HepG2 (cell line): ENCODE results near the gene ATP13A3. TPM values are rescaled to one million over a fixed set of nuclear protein-coding genes. Genes with fewer than 3 reads are reported as not detected.
A peak's percentile ranks its signal among the peaks of the same experiment; 100 is the strongest.

Experiments used
- ATAC-seq: fragments of 200-7000 bp; cut with Tn5 transposase; 3 replicates; pipeline ENCODE4 v1.9.1; 2020; ENCODE audit warnings: mild to moderate bottlenecking, moderate library complexity
- BruUV-seq: library from RNA; stranded (reverse); fragments of 400-500 nt; replicated peaks from 2 replicates; lab custom pipeline; 2021; lab: Mats Ljungman, UMichigan
- CTCF ChIA-PET: fragments of 300-600 bp; formaldehyde crosslinking; extraction: SDS; loops from one replicate; lab custom pipeline; 2021; ENCODE audit warnings: low total read pairs, inconsistent platforms, low intra/inter-chr PET ratio; lab: Yijun Ruan, JAX
- POLR2A ChIA-PET: fragments of 350-600 bp; sonication (Branson Sonifier 250); formaldehyde crosslinking; loops from one replicate; lab custom pipeline; 2020; ENCODE audit warnings: antibody characterized with exemption, inconsistent platforms; lab: Yijun Ruan, JAX
- DNase-seq: peaks from one replicate; pipeline ENCODE4 v3.0.0-alpha.2; 2015; ENCODE audit warnings: low spot score
- FAIRE-seq: peaks from 3 replicates; lab custom pipeline; 2011; peaks lifted over from hg19 to GRCh38; lab: Jason Lieb, UNC
- H2AFZ ChIP-seq: one replicate; pipeline ENCODE4 v1.6.1; 2011; ENCODE audit warnings: low read length, inconsistent platforms
- H3K27ac ChIP-seq: fragments of 300-600 bp; 3 replicates; pipeline ENCODE4 v1.8.0; 2011; ENCODE audit warnings: mixed run types, mild to moderate bottlenecking, mixed read lengths, low read length, inconsistent platforms; ENCODE audit not compliant: insufficient read depth; ENCODE audit errors: extremely low read length
- H3K27me3 ChIP-seq, 2 experiments: fragments of 200-600 bp in 1 of 2; 2 replicates in 1 of 2; 3 replicates in 1 of 2; pipeline versions ENCODE4 v1.6.0 to v1.8.0; 2011; ENCODE audit warnings: low read length in 2 of 2, mild to moderate bottlenecking in 2 of 2, moderate library complexity in 2 of 2, inconsistent platforms in 1 of 2; ENCODE audit not compliant: insufficient read depth in 2 of 2, control insufficient read depth in 1 of 2
- H3K36me3 ChIP-seq, 2 experiments: fragments of 200-600 bp in 1 of 2; replicated peaks in 1 of 2; 2 replicates in 1 of 2; 3 replicates in 1 of 2; pipeline versions ENCODE4 v1.5.1 to v1.8.0; 2011; ENCODE audit warnings: low read length in 2 of 2, inconsistent platforms in 1 of 2; ENCODE audit not compliant: insufficient read depth in 2 of 2, control insufficient read depth in 1 of 2
- H3K4me1 ChIP-seq: 2 replicates; pipeline ENCODE4 v1.5.1; 2012; ENCODE audit warnings: low read length, inconsistent platforms; ENCODE audit not compliant: insufficient read depth
- H3K4me2 ChIP-seq: 2 replicates; pipeline ENCODE4 v1.6.0; 2011; ENCODE audit warnings: low read depth, low read length, inconsistent platforms
- H3K4me3 ChIP-seq, 3 experiments: fragments of 200-600 bp in 1 of 3; sonication (generic), shearing (Covaris generic) in 1 of 3; replicated peaks in 1 of 3; 2 replicates each; pipeline ENCODE4 v1.5.1; 2011 to 2016; ENCODE audit warnings: low read length in 3 of 3, inconsistent platforms in 2 of 3, low read depth in 2 of 3, mild to moderate bottlenecking in 2 of 3, control low read depth in 1 of 3, mixed read lengths in 1 of 3; ENCODE audit not compliant: insufficient read depth in 1 of 3
- H3K79me2 ChIP-seq: one replicate; pipeline ENCODE4 v1.6.1; 2011; ENCODE audit warnings: low read length, inconsistent platforms; ENCODE audit not compliant: insufficient read depth
- H3K9ac ChIP-seq: 2 replicates; pipeline ENCODE4 v1.6.0; 2011; ENCODE audit warnings: mild to moderate bottlenecking, low read depth, low read length, inconsistent platforms; ENCODE audit not compliant: insufficient read depth
- H3K9me3 ChIP-seq: 2 replicates; pipeline ENCODE4 v1.5.1; 2012; ENCODE audit warnings: mild to moderate bottlenecking, low read length
- H4K20me1 ChIP-seq: 2 replicates; pipeline ENCODE4 v1.6.0; 2011; ENCODE audit warnings: inconsistent platforms, mild to moderate bottlenecking, low read length, moderate library complexity; ENCODE audit not compliant: insufficient read depth
- BRF2 ChIP-seq: sonication (generic); formaldehyde crosslinking; IDR thresholded peaks from 2 replicates; pipeline ENCODE4 v1.8.1; 2022; ENCODE audit warnings: mild to moderate bottlenecking, missing genetic modification reagents
- CREB3 ChIP-seq: sonication (generic); formaldehyde crosslinking; IDR thresholded peaks from 2 replicates; pipeline ENCODE4 v1.5.0; 2020; ENCODE audit warnings: missing genetic modification reagents
- KLF9 ChIP-seq: IDR thresholded peaks from 2 replicates; pipeline ENCODE4 v1.6.1; 2016; ENCODE audit warnings: low read depth
- KMT2B ChIP-seq: IDR thresholded peaks from 2 replicates; pipeline ENCODE4 v1.6.1; 2016; ENCODE audit warnings: missing genetic modification reagents, missing compliant biosample characterization
- LCORL ChIP-seq, 2 experiments: fragments of 450-650 bp in 1 of 2; sonication (generic) in 1 of 2; formaldehyde crosslinking in 1 of 2; IDR thresholded peaks; 2 replicates each; pipeline versions ENCODE4 v1.5.0 to v1.6.1; 2017 to 2020; ENCODE audit warnings: antibody characterized with exemption in 1 of 2, missing genetic modification reagents in 1 of 2
- POLR2G ChIP-seq: fragments of 200-400 bp; formaldehyde crosslinking; IDR thresholded peaks from 2 replicates; pipeline ENCODE4 v1.6.1; 2018; ENCODE audit warnings: mild to moderate bottlenecking, low read depth, low read length, moderate library complexity
- PRDM4 ChIP-seq: sonication (generic); formaldehyde crosslinking; IDR thresholded peaks from 2 replicates; pipeline ENCODE4 v1.9.0; 2021; ENCODE audit warnings: missing genetic modification reagents, borderline replicate concordance
- TP53 ChIP-seq: sonication (generic); formaldehyde crosslinking; conservative IDR thresholded peaks from 2 replicates; pipeline ENCODE4 v1.4.0; 2020; ENCODE audit warnings: missing genetic modification reagents
- ZBTB21 ChIP-seq: sonication (generic); formaldehyde crosslinking; IDR thresholded peaks from 2 replicates; pipeline ENCODE4 v1.4.0; 2020; ENCODE audit warnings: missing genetic modification reagents
- ZBTB33 ChIP-seq: sonication (generic); formaldehyde crosslinking; IDR thresholded peaks from 2 replicates; pipeline ENCODE4 v1.4.0; 2020; ENCODE audit warnings: missing genetic modification reagents
- ZBTB38 ChIP-seq: sonication (generic); formaldehyde crosslinking; IDR thresholded peaks from 2 replicates; pipeline ENCODE4 v1.5.1; 2020; ENCODE audit warnings: mild to moderate bottlenecking, missing genetic modification reagents
- ZFP82 ChIP-seq: sonication (generic); formaldehyde crosslinking; IDR thresholded peaks from 2 replicates; pipeline ENCODE4 v1.5.1; 2020; ENCODE audit warnings: mild to moderate bottlenecking, missing genetic modification reagents, borderline replicate concordance
- ZFY ChIP-seq: sonication (generic); formaldehyde crosslinking; IDR thresholded peaks from 2 replicates; pipeline ENCODE4 v1.4.0; 2020; ENCODE audit warnings: missing genetic modification reagents
- ZNF382 ChIP-seq: sonication (generic); formaldehyde crosslinking; IDR thresholded peaks from 2 replicates; pipeline ENCODE4 v1.5.0; 2020; ENCODE audit warnings: missing genetic modification reagents, mild to moderate bottlenecking, borderline replicate concordance
- ZNF460 ChIP-seq: sonication (generic); formaldehyde crosslinking; IDR thresholded peaks from 2 replicates; pipeline ENCODE4 v1.5.1; 2020; ENCODE audit warnings: missing genetic modification reagents, mild to moderate bottlenecking, borderline replicate concordance
- ZNF546 ChIP-seq: sonication (generic); formaldehyde crosslinking; conservative IDR thresholded peaks from 2 replicates; pipeline ENCODE4 v1.8.1; 2023; ENCODE audit warnings: mild to moderate bottlenecking, missing genetic modification reagents
- ZNF747 ChIP-seq: sonication (generic); formaldehyde crosslinking; IDR thresholded peaks from 2 replicates; pipeline ENCODE4 v1.8.1; 2023; ENCODE audit warnings: missing genetic modification reagents, mild to moderate bottlenecking, borderline replicate concordance
- WGBS: methylation state at CpG from one replicate; pipeline ENCODE4 v1.1.6; 2017; ENCODE audit warnings: low lambda C conversion rate; 5-methylcytosine and 5-hydroxymethylcytosine counted together
- in situ Hi-C: cut with HindIII; loops from 2 replicates; pipeline ENCODE4 v1.10.0; 2017; ENCODE audit warnings: low pct_unique_long_range_greater_than_20kb; ENCODE audit not compliant: extremely low pct_ligation_motif_present
- intact Hi-C: fragments of 100-400 bp; cut with micrococcal nuclease; formaldehyde crosslinking; loops from one replicate; pipeline ENCODE4 v1.10.0; 2022; ENCODE audit not compliant: unreplicated experiment
- polyA plus RNA-seq, 8 experiments: library from polyadenylated mRNA; depleted of rRNA in 3 of 8; stranded (reverse) in 7 of 8; unstranded in 1 of 8; fragments of >200 nt; fragmentation: Illumina TruSeq in 4 of 8; extraction: Trizol in 4 of 8; gene quantifications; 2 replicates each; pipeline versions ENCODE4 v1.2.1 to v1.2.3, GENCODE V29; 2011 to 2016; ENCODE audit warnings: low read depth in 4 of 8, missing spikeins in 1 of 8, mixed read lengths in 1 of 8; ENCODE audit not compliant: insufficient read depth in 1 of 8
- total RNA-seq, 5 experiments: library from RNA; depleted of rRNA; stranded (reverse); fragments of >200 nt; fragmentation: Illumina TruSeq; extraction: Trizol; gene quantifications; 2 replicates each; pipeline ENCODE4 v1.2.3, GENCODE V29; 2016; ENCODE audit warnings: low read depth in 1 of 5

Gene ATP13A3
- total and polyA plus RNA-seq, 2 of the 13 experiments (the other 11 are each of a cell fraction or from before 2014, with no cell fraction given): 44.9 to 80.8 TPM

- no peak for TF ChIP-seq PRDM4 (CRISPR knock-in tag)
These were observed 1.3 kb downstream of the ATP13A3 start (continued) for GRCh38 chr3:194485468-194485880.

GRCh38 chr3:194484614-194485013 is 2.2 kb downstream of the ATP13A3 start:
- DNase-seq (no peak), FAIRE-seq (no peak), ATAC-seq (no peak)
- 83% methylated on average over 12 of the region's 12 CpGs for WGBS
- H3K9me3 ChIP-seq: no peaks in the 10 kb centered on the region
- no peaks in the 10 kb centered on the region; a peak in 1 of 5 replicates for H3K27me3 ChIP-seq
- peaks cover 22% of the 10 kb centered on the region for H4K20me1 ChIP-seq
- no TSS peak for BruUV-seq
- ChIA-PET POLR2A (interaction anchor here (2.1 kb wide), 1 partner anchor 53 kb away, joined by 8 read pairs; no protein-coding TSS in a partner anchor), CTCF (no interaction called here)
- intact Hi-C loops: loop anchor here (5.0 kb wide), 2 partner anchors 38 to 88 kb away; no protein-coding TSS in a partner anchor
- no peaks in the 10 kb centered on the region; a peak in 2 of 5 replicates for H3K36me3 ChIP-seq
- in situ Hi-C loops: no loop called here
- peaks cover 66% of the 10 kb centered on the region for H3K79me2 ChIP-seq
- H3K4me1 ChIP-seq: peaks cover 84% of the 10 kb centered on the region
- no peak overlapping the region for H3K9ac ChIP-seq
- H3K4me2 ChIP-seq: peak overlapping the region; percentile 77
- H3K4me3 ChIP-seq: peak overlapping the region in 2 of 3 experiments; percentile 78 to 95; a peak in 2 of 6 replicates
- H3K27ac ChIP-seq: no peak overlapping the region
- no peak overlapping the region for H2AFZ ChIP-seq
- TF ChIP-seq ZNF460 (CRISPR knock-in tag): peak; percentile 28; the same call in 1 of the 2 replicates
- TF ChIP-seq ZNF546 (CRISPR knock-in tag): no peak
- no peak for TF ChIP-seq ZBTB21 (CRISPR knock-in tag)
- no peak for TF ChIP-seq POLR2G
- no peak for TF ChIP-seq KLF9
- TF ChIP-seq KMT2B: no peak
- peak; percentile 90 for TF ChIP-seq ZBTB33 (CRISPR knock-in tag)
- peak; percentile 32; the same call in 1 of the 2 replicates for TF ChIP-seq ZBTB38 (CRISPR knock-in tag)
- TF ChIP-seq TP53 (CRISPR knock-in tag): no peak
- TF ChIP-seq ZFY (CRISPR knock-in tag): no peak
- TF ChIP-seq ZNF382 (CRISPR knock-in tag): no peak
- no peak for TF ChIP-seq ZNF747
- no peak for TF ChIP-seq CREB3
- no peak for TF ChIP-seq ZFP82
- TF ChIP-seq LCORL (IDR thresholded peaks at IDR 0.05): no peak
- no peak for TF ChIP-seq LCORL (CRISPR knock-in tag; IDR thresholded peaks at IDR 0.05)
- no peak for TF ChIP-seq BRF2
